CD1c-positive myeloid dendritic cell (primary cell): ENCODE data around the gene SLC6A7.

Experiments used
- DNase-seq: peaks from one replicate; pipeline ENCODE4 v3.0.0-alpha.2; 2016; ENCODE audit errors: extremely low spot score

Gene SLC6A7

GRCh38 chr5:150155258-150156026 is 34.4 kb upstream of the SLC6A7 start, which contains the start of gene PDGFRB:
PDGFRB (minus strand) TSS chr5:150155845; CDS start chr5:150137047, 18,798 bp downstream.
- peak; percentile 13 for DNase-seq

DNA sequence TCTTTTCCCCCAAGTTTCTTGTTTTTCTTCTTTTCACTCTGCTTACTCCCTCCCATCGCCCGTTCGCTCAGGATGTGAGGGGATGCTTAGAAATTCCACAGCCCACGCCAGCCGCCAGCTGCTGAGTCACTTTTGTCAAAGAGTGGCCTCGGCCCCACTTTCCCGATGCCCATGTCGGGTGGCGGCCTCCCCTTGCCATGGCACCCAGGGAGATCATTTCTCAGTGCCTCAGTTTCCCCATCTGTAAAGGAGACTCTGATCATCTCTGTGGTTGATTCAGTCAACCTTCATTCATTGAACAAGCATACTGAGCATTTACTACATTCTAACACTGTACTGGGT is 33.9 kb upstream of the SLC6A7 start:
- DNase-seq, result no peak

- no peak for DNase-seq
These were observed 33.3 kb upstream of the SLC6A7 start for GRCh38 chr5:150156540-150156939.

GRCh38 chr5:150157168-150157567 is 32.7 kb upstream of the SLC6A7 start:
- no peak for DNase-seq

DNA sequence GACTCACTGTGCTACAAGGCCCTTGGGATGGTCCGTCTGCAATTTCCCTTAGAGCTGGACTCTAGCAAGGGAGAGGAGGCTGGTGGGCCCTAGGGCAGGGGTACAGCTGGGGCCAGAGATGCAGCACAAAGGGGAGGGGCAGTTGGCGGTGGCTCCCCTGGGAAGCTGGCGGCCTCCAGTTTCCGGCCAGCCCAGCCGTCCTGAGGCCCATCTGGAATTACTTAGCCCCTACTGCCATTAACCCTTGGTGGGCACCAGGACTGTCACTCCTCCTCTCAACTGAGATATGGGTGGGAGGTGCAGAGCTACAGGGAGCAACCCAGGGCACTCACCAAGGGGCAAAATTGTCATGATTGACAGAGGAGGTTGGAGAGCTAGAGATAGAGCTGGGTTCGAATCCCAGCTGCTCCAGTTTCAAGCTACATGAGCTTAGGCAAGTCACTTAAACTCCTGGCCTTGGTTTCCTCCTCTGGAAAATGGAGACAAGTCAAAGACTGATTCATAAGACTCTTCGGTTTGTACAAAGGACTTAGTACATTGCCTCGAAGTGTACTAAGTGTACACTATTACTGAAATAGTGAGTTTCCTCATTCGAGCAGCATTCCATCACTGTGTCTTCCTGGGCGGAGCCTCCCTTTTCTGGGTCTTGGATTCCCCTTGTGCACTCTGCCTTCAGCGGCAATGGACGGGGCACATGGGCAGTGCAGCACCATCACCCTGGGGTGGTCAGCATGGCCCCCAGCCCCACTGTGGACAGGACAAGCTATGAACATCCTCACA is 31.5 kb upstream of the SLC6A7 start:
- DNase-seq, result no peak

DNA sequence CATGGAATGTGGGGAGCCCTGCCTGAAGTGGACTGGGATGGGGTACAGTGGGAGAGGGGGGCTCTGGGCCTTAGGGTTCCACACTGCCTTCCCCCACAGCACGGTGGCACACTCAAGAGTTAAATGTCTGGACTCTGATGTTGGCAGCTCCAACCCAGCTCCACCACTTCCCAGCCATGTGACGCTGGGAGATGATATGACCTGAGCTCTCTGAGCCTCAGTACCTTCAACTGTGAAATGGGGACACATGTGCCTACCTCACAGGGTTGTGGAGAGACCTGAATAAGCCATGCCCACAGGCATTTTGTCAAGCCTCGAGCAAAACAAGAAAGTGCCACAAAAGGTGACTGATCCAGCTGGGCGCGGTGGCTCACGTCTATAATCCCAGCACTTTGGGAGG is 30.8 kb upstream of the SLC6A7 start:
- no peak for DNase-seq

- peak; percentile 22 for DNase-seq
These were observed 30.1 kb upstream of the SLC6A7 start for GRCh38 chr5:150159741-150160179.

DNA sequence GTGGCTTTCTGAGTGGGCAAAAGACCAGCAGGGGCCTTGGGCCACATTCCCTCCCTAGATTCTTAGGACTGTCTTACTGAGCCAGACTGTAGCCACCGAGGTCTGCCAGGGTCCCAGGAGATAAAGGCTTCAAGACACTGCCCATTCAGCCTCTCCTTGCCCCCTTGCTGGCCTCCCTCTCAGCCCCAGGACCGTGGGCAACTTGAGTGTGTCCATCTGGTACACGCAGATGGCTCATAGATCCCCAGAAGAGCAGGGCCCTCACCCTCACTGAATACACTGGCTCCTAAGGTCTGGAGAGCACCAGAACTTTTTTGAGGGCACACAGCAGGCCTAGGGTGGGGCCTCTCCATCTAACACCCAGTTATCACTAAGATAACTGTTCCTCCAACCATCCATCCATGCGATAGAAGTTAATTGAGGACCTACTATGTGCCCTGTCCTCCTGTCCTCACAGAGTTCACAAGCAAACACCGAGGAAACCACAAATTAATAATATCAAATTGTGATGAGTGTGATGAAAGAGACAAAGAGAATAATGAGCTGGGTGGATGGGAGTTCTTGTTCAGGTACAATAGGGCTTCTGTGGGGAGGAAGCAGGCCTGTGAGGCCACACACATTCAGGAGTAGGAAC is 29.3 kb upstream of the SLC6A7 start:
- DNase-seq, result no peak

- DNase-seq, result peak; percentile 71
These were observed 28.4 kb upstream of the SLC6A7 start for GRCh38 chr5:150161242-150162141.

DNA sequence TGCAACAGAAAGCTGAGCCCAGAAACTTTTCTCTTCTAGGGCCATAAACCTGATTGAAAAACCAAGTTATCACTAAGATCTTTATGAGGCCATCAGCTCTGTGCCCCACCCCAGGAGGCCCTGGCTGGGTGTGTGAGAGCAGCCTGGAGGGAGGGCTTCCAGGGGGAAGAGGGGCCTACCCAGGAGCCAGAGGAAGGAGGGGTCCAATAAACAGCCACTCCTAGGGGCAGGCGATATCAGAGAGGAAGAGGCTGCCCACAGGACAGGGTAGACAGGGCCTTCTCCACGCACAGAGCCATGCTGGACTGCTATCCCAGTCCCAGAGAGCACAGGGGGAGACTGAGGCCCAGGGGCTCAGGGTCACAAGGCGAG is 27.7 kb upstream of the SLC6A7 start:
- no peak for DNase-seq

DNA sequence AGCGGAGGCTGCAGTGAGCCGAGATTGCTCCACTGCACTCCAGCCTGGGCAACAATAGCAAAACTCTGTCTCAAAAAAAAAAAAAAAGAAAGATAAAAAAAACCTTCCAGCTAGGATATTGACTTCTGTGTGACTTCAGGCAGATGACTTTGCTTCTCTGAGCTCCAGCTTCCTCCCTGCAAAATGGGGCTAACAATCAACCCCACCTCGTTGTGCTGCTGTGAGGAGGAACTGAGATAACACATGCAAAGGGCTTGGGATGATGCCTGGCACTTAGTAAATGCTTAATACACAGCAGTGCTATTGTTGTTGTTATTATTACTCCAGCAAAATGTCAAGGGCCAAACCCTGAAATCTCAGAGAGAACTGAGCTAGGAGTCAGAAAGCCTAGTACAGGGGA is 26.8 kb upstream of the SLC6A7 start:
- DNase-seq, result peak; percentile 33

DNA sequence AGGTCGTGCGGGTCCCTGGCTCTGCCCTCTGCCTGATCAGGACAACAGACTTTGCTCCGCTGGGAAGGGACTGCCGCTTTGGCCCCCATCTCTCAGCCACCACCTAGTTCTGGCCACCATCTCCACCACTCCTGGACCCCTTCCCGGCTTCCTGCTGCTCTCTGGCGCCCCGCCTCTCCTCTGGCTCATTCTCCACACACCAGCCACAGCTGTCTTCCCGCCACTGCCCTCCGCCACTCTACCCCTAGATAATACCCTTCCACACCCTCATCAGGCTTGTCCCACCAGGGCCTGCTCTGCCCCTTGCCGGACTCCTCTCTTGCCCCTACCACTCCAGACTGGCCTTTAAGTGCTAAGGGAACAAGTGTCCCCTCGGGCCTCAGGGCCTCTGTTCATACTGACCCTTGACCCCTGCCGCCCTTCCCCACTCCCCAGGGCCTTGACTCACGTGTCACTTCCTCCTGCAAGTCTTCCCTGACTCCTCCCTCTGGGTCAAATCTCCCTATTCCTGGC is 26.3 kb upstream of the SLC6A7 start:
- DNase-seq, result peak; percentile 24

- no peak for DNase-seq
These were observed 25.5 kb upstream of the SLC6A7 start for GRCh38 chr5:150164211-150164980.

GRCh38 chr5:150166037-150166649 is 23.7 kb upstream of the SLC6A7 start:
- DNase-seq, result no peak

DNA sequence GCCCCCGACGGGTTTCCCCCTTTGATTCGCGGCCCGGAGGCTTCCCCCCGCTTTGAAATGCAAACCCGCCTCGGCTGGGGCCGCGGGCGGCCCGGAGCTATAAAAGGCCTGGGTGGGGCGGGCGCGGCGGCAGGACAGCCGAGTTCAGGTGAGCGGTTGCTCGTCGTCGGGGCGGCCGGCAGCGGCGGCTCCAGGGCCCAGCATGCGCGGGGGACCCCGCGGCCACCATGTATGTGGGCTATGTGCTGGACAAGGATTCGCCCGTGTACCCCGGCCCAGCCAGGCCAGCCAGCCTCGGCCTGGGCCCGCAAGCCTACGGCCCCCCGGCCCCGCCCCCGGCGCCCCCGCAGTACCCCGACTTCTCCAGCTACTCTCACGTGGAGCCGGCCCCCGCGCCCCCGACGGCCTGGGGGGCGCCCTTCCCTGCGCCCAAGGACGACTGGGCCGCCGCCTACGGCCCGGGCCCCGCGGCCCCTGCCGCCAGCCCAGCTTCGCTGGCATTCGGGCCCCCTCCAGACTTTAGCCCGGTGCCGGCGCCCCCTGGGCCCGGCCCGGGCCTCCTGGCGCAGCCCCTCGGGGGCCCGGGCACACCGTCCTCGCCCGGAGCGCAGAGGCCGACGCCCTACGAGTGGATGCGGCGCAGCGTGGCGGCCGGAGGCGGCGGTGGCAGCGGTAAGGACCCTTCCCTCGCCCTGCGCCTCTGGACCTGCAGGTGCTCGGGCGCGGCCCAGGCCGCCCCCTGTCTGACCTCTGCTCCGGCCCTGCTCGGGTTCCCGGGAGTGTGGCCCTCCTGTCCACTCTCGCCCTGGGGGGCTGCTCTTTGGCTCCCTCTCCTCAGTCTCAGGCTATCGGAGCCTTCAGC is 23.0 kb upstream of the SLC6A7 start, which contains the start of gene CDX1:
Gene CDX1, plus strand, starts transcription at position 129 of the 862 bp plus-strand sequence. Its CDS starts 99 bp downstream, at position 228.
- no peak for DNase-seq

DNA sequence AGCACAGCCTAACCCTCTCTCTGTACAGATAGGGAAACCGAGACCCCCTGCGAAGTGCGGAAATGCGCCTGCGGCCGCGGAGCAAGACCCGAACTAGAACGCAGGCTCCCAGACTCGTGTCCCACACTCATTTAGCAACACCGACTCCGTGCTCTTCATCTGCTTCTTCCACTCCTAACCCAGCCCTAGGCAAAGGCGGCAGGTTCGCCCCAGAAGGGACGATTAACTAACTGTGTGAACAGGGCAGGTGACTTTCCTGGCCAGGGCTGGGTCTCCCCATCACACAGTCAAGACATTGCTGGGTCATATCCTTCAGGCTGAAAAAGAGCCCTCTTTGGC is 22.4 kb upstream of the SLC6A7 start:
- DNase-seq, result no peak

DNA sequence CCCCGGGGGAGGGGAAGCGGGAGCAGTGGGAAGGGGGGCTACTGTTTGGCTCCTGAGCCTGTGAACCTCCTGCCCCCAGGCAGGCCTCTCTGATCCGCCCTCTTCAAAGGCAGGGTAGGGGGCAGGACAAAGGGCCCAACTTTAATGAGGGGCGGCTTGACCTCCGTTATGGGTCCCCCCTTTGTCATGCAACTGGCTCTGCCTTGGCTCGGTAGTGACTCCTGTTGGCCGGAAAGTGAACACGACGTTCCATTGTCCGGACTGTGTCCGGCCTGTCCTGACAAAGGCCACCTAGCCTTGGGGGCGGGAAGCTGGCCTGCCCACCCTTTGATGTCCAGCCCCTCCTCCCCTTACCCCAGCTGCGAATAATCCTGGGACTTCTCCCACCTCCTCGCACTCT is 22.0 kb upstream of the SLC6A7 start:
- DNase-seq, result no peak

- DNase-seq, result no peak
These were observed 21.0 kb upstream of the SLC6A7 start for GRCh38 chr5:150168864-150169263.

GRCh38 chr5:150172145-150172544 is 17.7 kb upstream of the SLC6A7 start:
- no peak for DNase-seq
